Mesenchymal stem cell (in vitro differentiated cells and primary cell): ENCODE results near the gene NDST3.
A peak's percentile ranks its signal among the peaks of the same experiment; 100 is the strongest.

Source experiments
- DNase-seq: peaks from one replicate; pipeline ENCODE4 v3.0.0-alpha.2; 2013
- H2AFZ ChIP-seq: one replicate; pipeline ENCODE4 v1.6.1; 2013; ENCODE audit warnings: low read depth, mild to moderate bottlenecking, control low read depth, inconsistent platforms, low read length, moderate library complexity
- H2AK5ac ChIP-seq: 2 replicates; pipeline ENCODE4 v1.6.1; 2013; ENCODE audit warnings: low read length, moderate library complexity, mild to moderate bottlenecking, inconsistent platforms; ENCODE audit not compliant: severe bottlenecking
- H2BK120ac ChIP-seq: one replicate; pipeline ENCODE4 v1.6.1; 2013; ENCODE audit warnings: low read depth, mild to moderate bottlenecking, inconsistent platforms, low read length, moderate library complexity
- H2BK12ac ChIP-seq, 2 experiments: one replicate each; pipeline ENCODE4 v1.6.1; 2013; ENCODE audit warnings: inconsistent platforms in 2 of 2, low read length in 2 of 2, mild to moderate bottlenecking in 2 of 2, moderate library complexity in 2 of 2, control low read depth in 1 of 2
- H2BK15ac ChIP-seq: one replicate; pipeline ENCODE4 v1.6.1; 2013; ENCODE audit warnings: mild to moderate bottlenecking, low read depth, inconsistent platforms; ENCODE audit not compliant: poor library complexity, severe bottlenecking
- H2BK5ac ChIP-seq: 2 replicates; pipeline ENCODE4 v1.6.1; 2013; ENCODE audit warnings: low read depth, mild to moderate bottlenecking, low read length, control low read depth, inconsistent platforms; ENCODE audit not compliant: poor library complexity, severe bottlenecking
- H3K14ac ChIP-seq, 2 experiments: one replicate each; pipeline ENCODE4 v1.6.1; 2013; ENCODE audit warnings: inconsistent platforms in 2 of 2, low read length in 2 of 2, control low read depth in 1 of 2, mild to moderate bottlenecking in 1 of 2, moderate library complexity in 1 of 2
- H3K18ac ChIP-seq, 2 experiments: one replicate each; pipeline ENCODE4 v1.6.1; 2013; ENCODE audit warnings: inconsistent platforms in 2 of 2, low read length in 2 of 2, control low read depth in 1 of 2, low read depth in 1 of 2, mild to moderate bottlenecking in 1 of 2
- H3K23ac ChIP-seq, 2 experiments: one replicate each; pipeline ENCODE4 v1.6.1; 2013; ENCODE audit warnings: inconsistent platforms in 2 of 2, low read length in 2 of 2, mild to moderate bottlenecking in 2 of 2, moderate library complexity in 2 of 2, control low read depth in 1 of 2
- H3K27ac ChIP-seq: 2 replicates; pipeline ENCODE4 v1.5.1; 2013; ENCODE audit warnings: mild to moderate bottlenecking, moderate library complexity, low read length, control low read depth, inconsistent platforms; ENCODE audit not compliant: poor library complexity, severe bottlenecking
- H3K27me3 ChIP-seq, 2 experiments: 2 replicates each; pipeline versions ENCODE4 v1.6.1 to v1.7.0; 2013; ENCODE audit warnings: low read length in 2 of 2, mild to moderate bottlenecking in 2 of 2, moderate library complexity in 2 of 2, control low read depth in 1 of 2, inconsistent platforms in 1 of 2; ENCODE audit not compliant: control insufficient read depth in 1 of 2, insufficient read depth in 1 of 2
- H3K36me3 ChIP-seq, 2 experiments: 2 replicates each; pipeline versions ENCODE4 v1.6.1 to v1.7.0; 2013; ENCODE audit warnings: low read length in 2 of 2, control low read depth in 1 of 2, inconsistent platforms in 1 of 2, low read depth in 1 of 2, mild to moderate bottlenecking in 1 of 2; ENCODE audit not compliant: insufficient read depth in 2 of 2, control insufficient read depth in 1 of 2
- H3K4ac ChIP-seq, 2 experiments: one replicate each; pipeline ENCODE4 v1.6.1; 2013; ENCODE audit warnings: inconsistent platforms in 2 of 2, low read length in 2 of 2, mild to moderate bottlenecking in 2 of 2, moderate library complexity in 2 of 2, control low read depth in 1 of 2, low read depth in 1 of 2
- H3K4me1 ChIP-seq: 2 replicates; pipeline ENCODE4 v1.6.1; 2013; ENCODE audit warnings: low read depth, low read length, control low read depth; ENCODE audit not compliant: control insufficient read depth, insufficient read depth
- H3K4me2 ChIP-seq: 2 replicates; pipeline ENCODE4 v1.6.1; 2013; ENCODE audit warnings: low read length, mild to moderate bottlenecking, inconsistent platforms; ENCODE audit not compliant: poor library complexity, severe bottlenecking
- H3K4me3 ChIP-seq, 2 experiments: 2 replicates each; pipeline versions ENCODE4 v1.5.1 to v1.7.0; 2013; ENCODE audit warnings: low read length in 2 of 2, mild to moderate bottlenecking in 2 of 2, control low read depth in 1 of 2, low read depth in 1 of 2; ENCODE audit not compliant: insufficient read depth in 1 of 2
- H3K79me1 ChIP-seq: replicated peaks from 2 replicates; pipeline ENCODE4 v1.6.1; 2013; ENCODE audit warnings: mild to moderate bottlenecking, control low read depth, low read length, inconsistent platforms; ENCODE audit not compliant: poor library complexity, severe bottlenecking
- H3K9ac ChIP-seq: 2 replicates; pipeline ENCODE4 v1.7.0; 2013; ENCODE audit warnings: mild to moderate bottlenecking, low read length, moderate library complexity
- H3K9me3 ChIP-seq: 2 replicates; pipeline ENCODE4 v1.7.0; 2013; ENCODE audit warnings: mild to moderate bottlenecking, low read length; ENCODE audit not compliant: control insufficient read depth
- H4K8ac ChIP-seq: one replicate; pipeline ENCODE4 v1.6.1; 2013; ENCODE audit warnings: inconsistent platforms, mild to moderate bottlenecking, low read length, moderate library complexity
- H4K91ac ChIP-seq: one replicate; pipeline ENCODE4 v1.6.1; 2013; ENCODE audit warnings: mild to moderate bottlenecking, low read length, inconsistent platforms
- WGBS: methylation state at CpG from one replicate; pipeline ENCODE4 v1.1.7; 2013; ENCODE audit warnings: mixed read lengths; 5-methylcytosine and 5-hydroxymethylcytosine counted together

The NDST3 gene

GRCh38 chr4:118177126-118177525 is 142.8 kb downstream of the NDST3 start:
- no peak overlapping the region for H3K4ac ChIP-seq
- H4K91ac ChIP-seq, result no peak overlapping the region
- no peaks in the 10 kb centered on the region for H3K4me1 ChIP-seq
- no peaks in the 10 kb centered on the region for H3K79me1 ChIP-seq
- no peak overlapping the region for H2BK120ac ChIP-seq
- no peaks in the 10 kb centered on the region for H3K9me3 ChIP-seq
- H3K9ac ChIP-seq, result no peak overlapping the region
- no peak overlapping the region for H2AFZ ChIP-seq
- H2BK12ac ChIP-seq, result no peak overlapping the region
- no peak for DNase-seq
- H3K36me3 ChIP-seq, result no peaks in the 10 kb centered on the region
- H3K18ac ChIP-seq, result no peak overlapping the region
- no peak overlapping the region for H4K8ac ChIP-seq
- no peak overlapping the region for H3K4me2 ChIP-seq
- no peak overlapping the region for H2AK5ac ChIP-seq
- no peak overlapping the region for H3K4me3 ChIP-seq
- no peak overlapping the region for H3K27ac ChIP-seq
- H3K23ac ChIP-seq, result no peak overlapping the region
- H3K27me3 ChIP-seq, result no peaks in the 10 kb centered on the region
- H3K14ac ChIP-seq, result no peak overlapping the region
- H2BK5ac ChIP-seq, result no peak overlapping the region
- H2BK15ac ChIP-seq, result no peak overlapping the region

GRCh38 chr4:118180776-118181175 is 146.5 kb downstream of the NDST3 start:
- Histone ChIP-seq H3K36me3 (no peaks in the 10 kb centered on the region), H2BK15ac (no peak overlapping the region), H3K4me2 (no peak overlapping the region), H3K79me1 (no peaks in the 10 kb centered on the region), H3K4me3 (no peak overlapping the region), H3K4me1 (no peaks in the 10 kb centered on the region), H3K18ac (no peak overlapping the region), H2BK12ac (no peak overlapping the region), H3K14ac (no peak overlapping the region), H2BK5ac (no peak overlapping the region), H3K4ac (no peak overlapping the region), H3K27ac (no peak overlapping the region), H4K91ac (no peak overlapping the region), H4K8ac (no peak overlapping the region), H3K9me3 (no peaks in the 10 kb centered on the region), H2AFZ (no peak overlapping the region), H2BK120ac (no peak overlapping the region), H3K9ac (no peak overlapping the region), H2AK5ac (no peak overlapping the region), H3K23ac (no peak overlapping the region), H3K27me3 (no peaks in the 10 kb centered on the region)
- DNase-seq, result no peak
- WGBS, result 69% methylated on average over 2 of the region's 2 CpGs

GRCh38 chr4:118190903-118191302 is 156.6 kb downstream of the NDST3 start:
- no peak overlapping the region for H3K4me3 ChIP-seq
- H3K18ac ChIP-seq, result no peak overlapping the region
- H2BK5ac ChIP-seq, result no peak overlapping the region
- H3K4me1 ChIP-seq, result no peaks in the 10 kb centered on the region
- no peak overlapping the region for H4K8ac ChIP-seq
- H3K36me3 ChIP-seq, result no peaks in the 10 kb centered on the region
- H4K91ac ChIP-seq, result no peak overlapping the region
- H3K23ac ChIP-seq, result no peak overlapping the region
- H3K4ac ChIP-seq, result no peak overlapping the region
- H2AK5ac ChIP-seq, result no peak overlapping the region
- H3K9ac ChIP-seq, result no peak overlapping the region
- no peak overlapping the region for H3K4me2 ChIP-seq
- no peak overlapping the region for H2BK12ac ChIP-seq
- H3K27me3 ChIP-seq, result no peaks in the 10 kb centered on the region
- no peak for DNase-seq
- WGBS, result 86% methylated on average over 2 of the region's 2 CpGs
- no peak overlapping the region for H3K27ac ChIP-seq
- H3K79me1 ChIP-seq, result no peaks in the 10 kb centered on the region
- H3K14ac ChIP-seq, result no peak overlapping the region
- H2BK120ac ChIP-seq, result no peak overlapping the region
- H2AFZ ChIP-seq, result no peak overlapping the region
- no peaks in the 10 kb centered on the region for H3K9me3 ChIP-seq
- H2BK15ac ChIP-seq, result no peak overlapping the region

GRCh38 chr4:118193421-118193820 is 159.1 kb downstream of the NDST3 start:
- no peak overlapping the region for H3K4me3 ChIP-seq
- H2AK5ac ChIP-seq, result no peak overlapping the region
- no peak overlapping the region for H2BK5ac ChIP-seq
- peak overlapping the region in 1 of 2 experiments; percentile 22 for H3K14ac ChIP-seq
- no peak overlapping the region for H2BK12ac ChIP-seq
- H3K23ac ChIP-seq, result peak overlapping the region in 1 of 2 experiments; percentile 83
- no peak overlapping the region for H3K4ac ChIP-seq
- H2BK120ac ChIP-seq, result no peak overlapping the region
- WGBS, result 97% methylated on average over 6 of the region's 6 CpGs
- H3K4me2 ChIP-seq, result no peak overlapping the region
- no peak overlapping the region for H3K18ac ChIP-seq
- no peak overlapping the region for H3K9ac ChIP-seq
- H3K36me3 ChIP-seq, result no peaks in the 10 kb centered on the region
- H4K91ac ChIP-seq, result no peak overlapping the region
- H3K9me3 ChIP-seq, result no peaks in the 10 kb centered on the region
- no peaks in the 10 kb centered on the region for H3K79me1 ChIP-seq
- no peaks in the 10 kb centered on the region for H3K4me1 ChIP-seq
- no peak overlapping the region for H4K8ac ChIP-seq
- no peak overlapping the region for H2AFZ ChIP-seq
- DNase-seq, result no peak
- no peak overlapping the region for H3K27ac ChIP-seq
- H3K27me3 ChIP-seq, result no peaks in the 10 kb centered on the region
- H2BK15ac ChIP-seq, result no peak overlapping the region
